Epidermal melanocyte (primary cell): ENCODE data around the gene ACCS.

Experiments
- DNase-seq: peaks from one replicate; pipeline ENCODE4 v3.0.0; 2011; ENCODE audit warnings: low spot score; ENCODE audit not compliant: insufficient read length

The ACCS gene

DNA sequence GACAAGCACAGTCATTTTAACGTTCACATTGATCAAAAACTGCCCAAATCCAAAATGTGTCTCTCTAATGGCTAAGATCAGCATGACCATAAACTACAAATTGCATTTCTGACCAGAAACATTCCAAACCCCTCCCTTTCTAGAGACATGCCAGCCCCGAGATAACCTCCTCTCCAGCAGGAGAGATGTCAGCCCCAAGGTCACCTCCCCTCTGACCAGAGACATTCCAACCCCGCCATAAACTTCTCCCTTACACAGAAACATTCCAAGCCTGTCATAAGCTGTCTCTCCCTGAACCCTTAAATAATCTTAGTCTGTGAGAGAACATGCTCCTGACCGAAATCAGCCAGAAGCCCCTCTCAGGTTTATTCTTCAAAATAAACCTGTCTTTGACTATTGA is 22.8 kb downstream of the ACCS start:
- no peak for DNase-seq

DNA sequence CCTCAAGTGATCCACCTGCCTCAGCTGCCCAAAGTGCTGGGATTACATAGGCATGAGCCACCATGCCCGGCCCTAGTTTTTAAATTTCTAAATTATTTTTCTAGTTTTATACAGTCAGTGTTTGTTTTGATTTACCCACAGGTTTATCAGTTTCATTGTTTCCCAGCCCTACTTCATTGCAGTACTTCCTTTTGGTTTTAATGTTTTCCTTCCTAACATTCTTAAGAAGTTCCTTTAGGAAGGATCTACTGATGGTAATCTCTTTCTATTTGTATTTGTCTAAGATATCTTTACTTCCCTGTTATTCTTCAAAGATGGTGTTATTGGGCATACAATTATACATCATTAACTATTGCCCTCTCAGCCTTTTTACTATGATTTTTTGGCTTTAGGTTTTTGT is 24.5 kb downstream of the ACCS start:
- DNase-seq = no peak

- DNase-seq = peak; percentile 89
Measured at GRCh38 chr11:44094260-44094868, 28.3 kb downstream of the ACCS start.

DNA sequence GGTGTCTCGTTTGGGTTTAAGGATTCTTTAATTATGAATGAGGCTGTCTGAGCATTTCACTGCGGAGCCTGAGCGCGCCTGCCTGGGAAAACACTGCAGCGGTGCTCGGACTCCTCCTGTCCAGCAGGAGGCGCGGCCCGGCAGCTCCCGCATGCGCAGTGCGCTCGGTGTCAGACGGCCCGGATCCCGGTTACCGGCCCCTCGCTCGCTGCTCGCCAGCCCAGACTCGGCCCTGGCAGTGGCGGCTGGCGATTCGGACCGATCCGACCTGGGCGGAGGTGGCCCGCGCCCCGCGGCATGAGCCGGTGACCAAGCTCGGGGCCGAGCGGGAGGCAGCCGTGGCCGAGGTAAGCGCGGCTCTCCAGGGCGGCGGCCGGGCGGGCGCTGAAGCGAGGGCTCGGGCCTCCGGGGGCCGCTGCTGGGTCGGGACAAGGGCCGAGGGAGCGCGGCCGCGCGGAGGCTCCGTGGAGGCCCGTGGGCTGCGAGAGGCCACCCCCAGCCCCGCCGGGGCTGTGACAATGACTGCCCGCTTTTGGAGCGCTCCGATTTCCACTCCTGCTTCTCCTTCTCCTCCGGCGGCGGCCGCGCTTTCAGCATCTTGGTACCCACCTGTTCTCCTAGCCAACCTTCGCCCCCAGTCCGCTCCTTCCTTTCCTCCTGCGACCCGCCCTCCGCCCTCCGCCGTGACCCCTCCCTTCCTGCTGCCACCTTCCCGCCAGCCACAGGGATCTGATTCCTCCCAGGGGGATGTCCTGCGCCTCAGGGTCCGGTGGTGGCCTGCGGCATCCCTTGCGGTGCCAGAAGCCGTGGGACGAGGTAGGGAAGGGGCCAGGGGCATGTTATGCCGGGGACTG is 29.7 kb downstream of the ACCS start, which contains the start of gene EXT2:
TSS of gene EXT2 (plus strand) at position 173 of the 854 bp plus-strand sequence. CDS start 12,035 bp downstream, outside the sequence.
- peak; percentile 90 for DNase-seq

DNA sequence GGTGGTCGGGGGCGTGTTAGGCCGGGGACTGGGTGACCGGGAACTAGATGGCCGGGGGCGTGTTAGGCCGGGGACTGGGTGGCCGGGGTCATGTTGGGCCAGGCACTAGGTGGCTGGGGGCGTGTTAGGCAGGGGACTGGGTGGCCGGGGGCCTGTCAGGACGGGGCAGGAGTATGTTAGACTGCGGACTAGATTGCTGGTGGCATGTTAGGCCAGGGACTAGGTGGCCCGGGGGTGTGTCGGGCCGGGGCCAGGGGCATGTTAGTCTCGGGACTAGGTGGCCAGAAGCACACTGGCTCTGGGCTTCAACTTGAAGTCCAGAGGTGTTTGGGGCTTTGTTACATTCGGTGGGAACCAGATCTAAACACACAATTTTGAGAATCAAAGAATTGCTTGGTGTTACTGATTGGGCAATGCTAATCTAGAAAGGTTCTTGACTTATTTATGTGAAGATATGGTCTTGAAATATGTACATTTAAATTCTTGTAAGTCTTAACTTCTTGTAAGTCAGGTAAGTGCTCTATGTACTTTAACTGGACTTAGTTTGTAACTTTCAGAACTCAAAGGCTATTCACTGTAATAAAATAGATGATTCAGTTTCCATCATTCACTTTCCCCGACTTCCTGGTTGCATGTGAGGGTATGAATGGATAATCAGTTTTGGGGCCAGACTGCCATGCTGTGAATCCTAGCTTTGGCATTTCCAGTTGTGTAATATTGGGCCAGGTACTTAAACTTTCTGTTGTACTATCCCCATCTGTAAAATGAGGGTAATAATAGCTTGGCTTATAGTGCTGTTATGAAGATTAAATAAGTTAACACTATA is 30.5 kb downstream of the ACCS start:
- no peak for DNase-seq

GRCh38 chr11:44097821-44098220 is 31.8 kb downstream of the ACCS start:
- no peak for DNase-seq

DNA sequence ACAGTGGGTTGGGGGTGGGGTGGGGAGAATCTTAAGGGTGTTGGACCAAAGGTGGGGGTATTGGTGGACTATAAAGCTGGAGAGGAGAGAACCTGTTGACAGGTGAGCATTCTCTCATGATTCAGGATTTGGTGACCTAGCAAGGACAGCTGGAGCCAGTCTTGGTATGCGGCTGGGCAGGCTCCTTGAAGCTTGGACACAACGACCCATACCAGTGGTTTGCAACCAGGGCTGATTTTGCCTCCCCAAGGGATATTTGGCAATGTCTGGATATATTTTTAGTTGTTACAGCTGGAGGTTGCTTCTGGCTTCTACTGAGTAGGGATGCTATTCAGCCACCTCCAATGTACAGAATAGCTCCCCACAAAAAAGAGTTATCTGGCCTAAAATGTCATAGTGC is 35.0 kb downstream of the ACCS start:
- DNase-seq = no peak

- DNase-seq = no peak
Measured at GRCh38 chr11:44104481-44105294, 38.6 kb downstream of the ACCS start.

- DNase-seq = no peak
Measured at GRCh38 chr11:44108260-44108659, 42.2 kb downstream of the ACCS start.

GRCh38 chr11:44110231-44110679 is 44.2 kb downstream of the ACCS start:
- peak; percentile 36 for DNase-seq

DNA sequence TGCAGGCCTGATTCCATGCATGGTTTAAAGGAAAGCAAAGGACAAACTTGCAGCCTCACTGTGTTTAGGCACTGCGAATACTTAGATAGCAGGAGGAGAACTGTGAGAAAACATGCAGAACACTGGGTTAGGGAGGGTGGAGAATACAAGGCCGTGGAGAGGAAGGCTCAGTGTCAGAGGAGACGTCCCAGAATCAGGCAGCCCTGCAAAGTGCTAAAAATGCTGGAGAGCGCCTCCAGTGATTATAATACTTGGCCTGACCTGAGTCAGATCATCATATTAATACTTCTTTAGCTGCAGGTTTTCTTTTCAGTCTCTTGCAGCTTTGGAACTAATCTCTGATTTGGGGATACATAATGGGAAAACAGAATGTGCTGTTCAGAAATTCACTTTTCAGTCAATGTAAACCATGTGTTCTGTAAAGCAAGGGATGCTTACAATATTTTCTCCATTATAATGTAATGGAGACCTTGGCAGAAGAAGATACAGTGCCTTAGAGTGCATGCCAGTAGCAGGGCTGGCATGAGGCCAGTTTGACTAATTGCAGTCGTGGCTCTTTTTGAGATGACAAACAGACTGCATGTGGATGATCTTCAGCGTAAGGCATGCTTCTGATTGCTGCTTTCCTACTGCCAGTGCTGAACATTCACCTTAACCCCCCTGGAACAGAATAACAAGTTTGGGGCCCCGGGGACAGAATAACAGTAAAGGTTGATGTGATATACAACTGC is 46.2 kb downstream of the ACCS start:
- no peak for DNase-seq

GRCh38 chr11:44113018-44113417 is 46.9 kb downstream of the ACCS start:
- no peak for DNase-seq

GRCh38 chr11:44113572-44113971 is 47.5 kb downstream of the ACCS start:
- DNase-seq = no peak

DNA sequence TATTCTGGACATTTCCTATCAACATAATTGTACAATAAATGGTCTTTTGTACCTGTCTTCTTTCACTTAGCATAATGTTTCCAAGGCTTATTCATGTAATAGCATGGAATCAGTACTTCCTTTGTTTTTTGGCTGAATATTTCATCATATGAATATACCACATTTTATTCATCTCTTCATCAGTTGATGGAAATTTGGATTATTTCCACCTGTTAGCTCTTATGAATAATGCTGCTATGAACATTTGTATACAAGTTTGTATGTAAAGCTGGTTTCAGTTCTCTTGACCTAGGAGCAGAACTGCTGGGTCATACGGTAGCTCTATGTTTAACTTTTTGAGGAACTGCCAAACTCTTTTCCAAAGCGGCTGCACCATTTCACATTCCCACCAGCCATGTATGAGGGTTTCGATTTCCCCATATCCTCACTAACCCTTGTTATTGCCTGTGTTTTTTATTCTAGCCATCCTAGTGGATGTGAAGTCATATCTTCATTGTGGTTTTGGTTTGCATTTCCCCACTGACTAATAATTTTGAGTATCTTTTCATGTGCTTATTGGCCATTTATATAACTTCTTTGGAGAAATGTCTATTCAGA is 50.3 kb downstream of the ACCS start:
- DNase-seq = no peak

DNA sequence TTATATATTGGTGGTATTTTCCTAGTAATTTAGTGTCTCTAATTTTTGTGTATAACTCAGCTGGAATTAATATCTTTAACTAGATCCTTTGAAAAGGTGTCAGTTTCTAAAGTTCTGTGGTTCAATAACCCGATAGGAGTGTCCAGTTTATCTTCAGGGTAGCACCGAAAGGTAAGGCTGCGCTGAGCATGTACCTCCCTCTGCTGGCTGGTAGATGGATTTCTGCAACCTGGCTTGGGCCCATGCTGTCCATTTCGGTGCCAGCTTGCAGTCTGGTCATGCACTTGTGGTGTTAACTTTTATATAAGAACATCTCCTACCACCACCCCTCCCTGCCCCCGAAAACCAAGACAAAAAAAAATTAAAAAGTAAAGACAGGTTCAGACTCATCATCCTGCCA is 54.1 kb downstream of the ACCS start:
- no peak for DNase-seq

GRCh38 chr11:44125598-44125997 is 59.5 kb downstream of the ACCS start:
- no peak for DNase-seq

- no peak for DNase-seq
Measured at GRCh38 chr11:44126304-44126703, 60.2 kb downstream of the ACCS start.

DNA sequence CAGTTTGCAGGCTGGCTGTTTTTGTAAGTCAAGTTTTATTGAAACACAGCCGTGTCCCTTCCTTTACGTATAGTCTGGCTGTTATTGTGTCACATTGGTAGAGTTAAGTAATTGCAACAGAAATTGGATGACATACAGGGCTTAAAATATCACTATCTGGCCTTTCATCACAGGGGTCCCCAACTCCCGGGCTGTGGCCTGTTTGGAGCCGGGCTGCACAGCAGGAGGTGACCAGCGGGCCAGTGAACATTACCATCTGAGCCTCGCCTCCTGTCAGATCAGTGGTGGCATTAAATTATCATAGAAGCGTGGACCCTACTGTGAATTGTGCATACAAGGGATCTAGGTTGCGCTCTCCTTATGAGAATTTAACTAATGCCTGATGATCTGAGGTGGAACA is 61.1 kb downstream of the ACCS start:
- no peak for DNase-seq

GRCh38 chr11:44128729-44129128 is 62.7 kb downstream of the ACCS start:
- no peak for DNase-seq

GRCh38 chr11:44130751-44131150 is 64.7 kb downstream of the ACCS start:
- no peak for DNase-seq
